GM23338 (cell line): ENCODE measurements around the gene CRB2. TPM values are rescaled to one million over a fixed set of nuclear protein-coding genes. Genes with fewer than 3 reads are reported as not detected.
A peak's percentile ranks its signal among the peaks of the same experiment; 100 is the strongest.

Source experiments
- ATAC-seq: fragments of 200-7000 bp; cut with Tn5 transposase; 3 replicates; pipeline ENCODE4 v1.9.1; 2020
- DNase-seq: peaks from one replicate; pipeline ENCODE4 v3.0.0-alpha.2; 2015; ENCODE audit warnings: low spot score
- H2AFZ ChIP-seq: fragments of 200-600 bp; sonication (generic); 2 replicates; pipeline ENCODE4 v1.8.0; 2016; ENCODE audit warnings: antibody characterized with exemption, mild to moderate bottlenecking, moderate library complexity
- H3F3A ChIP-seq: fragments of 200-600 bp; sonication (generic); replicated peaks from 2 replicates; pipeline ENCODE4 v1.8.0; 2017; ENCODE audit warnings: antibody characterized with exemption, mixed run types, low read depth
- H3K27ac ChIP-seq: fragments of 200-600 bp; sonication (generic); 2 replicates; pipeline ENCODE4 v1.6.1; 2016; ENCODE audit warnings: low read depth
- H3K27me3 ChIP-seq: fragments of 200-600 bp; sonication (generic); 2 replicates; pipeline ENCODE4 v1.8.0; 2016; ENCODE audit warnings: mild to moderate bottlenecking, mixed run types, moderate library complexity; ENCODE audit not compliant: insufficient read depth
- H3K36me3 ChIP-seq: fragments of 200-600 bp; sonication (generic); 2 replicates; pipeline ENCODE4 v1.8.0; 2016; ENCODE audit warnings: mild to moderate bottlenecking; ENCODE audit not compliant: insufficient read depth
- H3K4me1 ChIP-seq: fragments of 200-600 bp; sonication (generic); 2 replicates; pipeline ENCODE4 v1.8.0; 2016; ENCODE audit warnings: mild to moderate bottlenecking, moderate library complexity; ENCODE audit not compliant: insufficient read depth
- H3K4me2 ChIP-seq: fragments of 200-600 bp; sonication (generic); 2 replicates; pipeline ENCODE4 v1.7.1; 2017; ENCODE audit warnings: mixed run types
- H3K4me3 ChIP-seq: fragments of 200-600 bp; sonication (generic); 2 replicates; pipeline ENCODE4 v1.6.1; 2016; ENCODE audit warnings: mixed run types
- H3K79me2 ChIP-seq: fragments of 200-600 bp; sonication (generic); replicated peaks from 2 replicates; pipeline ENCODE4 v1.8.0; 2017; ENCODE audit warnings: mild to moderate bottlenecking; ENCODE audit not compliant: insufficient read depth
- H3K9me2 ChIP-seq: fragments of 200-600 bp; sonication (generic); 2 replicates; pipeline ENCODE4 v1.8.0; 2017; ENCODE audit not compliant: insufficient read depth
- H4K20me1 ChIP-seq: fragments of 200-600 bp; sonication (generic); replicated peaks from 2 replicates; pipeline ENCODE4 v1.8.0; 2017; ENCODE audit warnings: mild to moderate bottlenecking; ENCODE audit not compliant: insufficient read depth
- H3K27ac Mint-ChIP-seq: 2 replicates; pipeline ENCODE4 v1.8.0; 2020; ENCODE audit warnings: inconsistent platforms, mild to moderate bottlenecking, moderate library complexity, mixed read lengths
- H3K27me3 Mint-ChIP-seq: 3 replicates; pipeline ENCODE4 v1.8.0; 2022; ENCODE audit warnings: low read depth, mild to moderate bottlenecking, moderate library complexity, mixed read lengths, inconsistent platforms; ENCODE audit not compliant: insufficient read depth, poor library complexity
- H3K36me3 Mint-ChIP-seq: 3 replicates; pipeline ENCODE4 v1.8.0; 2021; ENCODE audit warnings: low read depth, mild to moderate bottlenecking, inconsistent platforms, moderate library complexity, mixed read lengths
- H3K4me1 Mint-ChIP-seq: 3 replicates; pipeline ENCODE4 v1.8.0; 2020; ENCODE audit warnings: mild to moderate bottlenecking, inconsistent platforms, mixed read lengths
- H3K4me3 Mint-ChIP-seq: 3 replicates; pipeline ENCODE4 v1.8.0; 2021; ENCODE audit warnings: moderate library complexity, mild to moderate bottlenecking, inconsistent platforms, mixed read lengths
- H3K9me3 Mint-ChIP-seq: 3 replicates; pipeline ENCODE4 v1.8.0; 2020; ENCODE audit warnings: moderate library complexity, mild to moderate bottlenecking, inconsistent platforms, mixed read lengths
- CREB1 ChIP-seq: fragments of 250-450 bp; sonication (Bioruptor Pico); IDR thresholded peaks from 2 replicates; pipeline ENCODE4 v1.5.0; 2020; ENCODE audit warnings: low read depth, mild to moderate bottlenecking, moderate library complexity
- EZH2 ChIP-seq: fragments of 200-600 bp; sonication (generic); IDR thresholded peaks from one replicate; pipeline ENCODE4 v1.8.0; 2017; ENCODE audit warnings: antibody characterized with exemption, mild to moderate bottlenecking, low read depth; ENCODE audit not compliant: unreplicated experiment
- EZH2phosphoT487 ChIP-seq: fragments of 200-600 bp; sonication (generic); IDR thresholded peaks from one replicate; pipeline ENCODE4 v1.8.1; 2018; ENCODE audit warnings: antibody characterized with exemption; ENCODE audit not compliant: unreplicated experiment
- JUNB ChIP-seq: IDR thresholded peaks from one replicate; pipeline ENCODE4 v1.6.1; 2016; ENCODE audit warnings: antibody characterized with exemption; ENCODE audit not compliant: unreplicated experiment
- NANOG ChIP-seq: IDR thresholded peaks from 2 replicates; pipeline ENCODE4 v1.6.1; 2016; ENCODE audit warnings: antibody characterized with exemption, borderline replicate concordance
- POLR2AphosphoS5 ChIP-seq: IDR thresholded peaks from 2 replicates; pipeline ENCODE4 v1.6.1; 2016; ENCODE audit warnings: antibody characterized with exemption, low read depth
- STAT1 ChIP-seq: IDR thresholded peaks from one replicate; pipeline ENCODE4 v1.6.1; 2016; ENCODE audit warnings: antibody characterized with exemption; ENCODE audit not compliant: unreplicated experiment
- ZNF114 ChIP-seq: fragments of 250-450 bp; sonication (Bioruptor Pico); IDR thresholded peaks from 2 replicates; pipeline ENCODE4 v1.5.0; 2020; ENCODE audit warnings: mild to moderate bottlenecking, moderate library complexity
- ZNF331 ChIP-seq: fragments of 250-450 bp; sonication (Bioruptor Pico); IDR thresholded peaks from 2 replicates; pipeline ENCODE4 v1.5.0; 2020; ENCODE audit warnings: low read depth, mild to moderate bottlenecking, moderate library complexity
- polyA plus RNA-seq: library from polyadenylated mRNA; unstranded; fragments of >200 nt; fragmentation: Nextera tagmentation; extraction: Ambion mirVana; gene quantifications from 2 replicates; pipeline ENCODE4 v1.2.1, GENCODE V29; 2016
- total RNA-seq: library from RNA; depleted of rRNA; stranded (reverse); fragments of >200 nt; shearing (Covaris generic); gene quantifications from 2 replicates; pipeline ENCODE4 v1.2.3, GENCODE V29; 2014
- TF ChIP-seq, protein P1 (sequence below): fragments of 250-450 bp; sonication (Bioruptor Pico); IDR thresholded peaks from 2 replicates; pipeline ENCODE4 v1.5.0; 2020; ENCODE audit warnings: mild to moderate bottlenecking, moderate library complexity
- TF ChIP-seq, protein P2 (sequence below): IDR thresholded peaks from 2 replicates; pipeline ENCODE4 v1.6.1; 2016; ENCODE audit warnings: antibody characterized with exemption
- TF ChIP-seq, protein P3 (sequence below): IDR thresholded peaks from one replicate; pipeline ENCODE4 v1.6.1; 2018; ENCODE audit warnings: antibody characterized with exemption; ENCODE audit not compliant: unreplicated experiment
- TF ChIP-seq, protein P4 (sequence below), 2 experiments: fragments of 200-600 bp in 1 of 2; sonication (generic) in 1 of 2; conservative IDR thresholded peaks; 2 replicates each; pipeline versions ENCODE4 v1.5.1 to v1.6.1; 2016 to 2017; ENCODE audit warnings: antibody characterized with exemption in 2 of 2, low read depth in 2 of 2, mild to moderate bottlenecking in 2 of 2, moderate library complexity in 1 of 2

CRB2 gene
- total and polyA plus RNA-seq, 2 experiments from 2014 or later, result 0.34 to 10.2 TPM

DNA sequence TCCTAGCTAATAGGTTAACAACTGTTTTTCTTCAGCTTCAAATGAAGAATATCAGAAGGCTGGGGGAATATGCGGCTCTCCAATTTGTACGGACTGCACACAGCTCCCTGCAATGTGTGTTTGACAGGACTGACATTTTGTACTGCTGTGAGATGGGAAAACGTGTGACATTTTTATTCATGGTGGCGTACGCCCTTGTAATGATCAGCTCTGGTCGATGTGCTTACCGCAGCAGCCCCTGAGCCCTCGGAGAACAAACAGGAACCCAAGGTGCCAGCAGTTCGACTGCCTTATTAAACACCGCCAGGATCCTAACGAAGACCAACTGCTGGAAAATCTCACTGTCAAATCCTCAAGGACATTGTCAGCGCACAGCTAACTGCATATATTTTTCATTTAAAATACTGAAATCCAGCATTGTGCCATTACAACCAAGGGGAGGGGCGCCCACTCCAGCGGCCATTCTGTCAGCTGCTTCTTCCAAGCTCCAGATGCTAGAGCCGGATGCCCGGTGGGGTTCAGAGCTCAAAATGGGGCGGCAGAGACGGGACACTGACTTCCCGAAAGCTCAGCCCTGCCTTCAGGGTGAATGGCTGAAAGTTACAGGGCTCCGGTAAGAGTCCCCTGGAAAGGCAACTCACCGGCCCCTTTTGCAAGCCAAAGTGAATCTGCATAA, 66.8 kb downstream of the CRB2 start:
- 0 out of 2 replicates have a peak, but pooled peaks cover 3% of the 10 kb centered on the region for H3F3A ChIP-seq
- H3K27ac Mint-ChIP-seq, result no peak overlapping the region
- no peak overlapping the region for H3K4me3 Mint-ChIP-seq
- H3K36me3 ChIP-seq, result no peaks in the 10 kb centered on the region
- ATAC-seq (no peak; the same call in 2 of the 3 replicates), DNase-seq (peak; percentile 59)
- H3K27me3 ChIP-seq, result no peaks in the 10 kb centered on the region
- H2AFZ ChIP-seq, result no peak overlapping the region
- no peaks in the 10 kb centered on the region for H3K9me3 Mint-ChIP-seq
- no peak overlapping the region for H3K4me3 ChIP-seq
- H3K27me3 Mint-ChIP-seq, result peaks cover 14% of the 10 kb centered on the region
- TF ChIP-seq EZH2phosphoT487 (no peak), STAT1 (no peak), CREB1 (no peak), JUNB (no peak), POLR2AphosphoS5 (no peak), NANOG (no peak), ZNF331 (no peak), ZNF114 (CRISPR knock-in tag) (no peak), EZH2 (no peak)
- TF ChIP-seq, protein P1, sequence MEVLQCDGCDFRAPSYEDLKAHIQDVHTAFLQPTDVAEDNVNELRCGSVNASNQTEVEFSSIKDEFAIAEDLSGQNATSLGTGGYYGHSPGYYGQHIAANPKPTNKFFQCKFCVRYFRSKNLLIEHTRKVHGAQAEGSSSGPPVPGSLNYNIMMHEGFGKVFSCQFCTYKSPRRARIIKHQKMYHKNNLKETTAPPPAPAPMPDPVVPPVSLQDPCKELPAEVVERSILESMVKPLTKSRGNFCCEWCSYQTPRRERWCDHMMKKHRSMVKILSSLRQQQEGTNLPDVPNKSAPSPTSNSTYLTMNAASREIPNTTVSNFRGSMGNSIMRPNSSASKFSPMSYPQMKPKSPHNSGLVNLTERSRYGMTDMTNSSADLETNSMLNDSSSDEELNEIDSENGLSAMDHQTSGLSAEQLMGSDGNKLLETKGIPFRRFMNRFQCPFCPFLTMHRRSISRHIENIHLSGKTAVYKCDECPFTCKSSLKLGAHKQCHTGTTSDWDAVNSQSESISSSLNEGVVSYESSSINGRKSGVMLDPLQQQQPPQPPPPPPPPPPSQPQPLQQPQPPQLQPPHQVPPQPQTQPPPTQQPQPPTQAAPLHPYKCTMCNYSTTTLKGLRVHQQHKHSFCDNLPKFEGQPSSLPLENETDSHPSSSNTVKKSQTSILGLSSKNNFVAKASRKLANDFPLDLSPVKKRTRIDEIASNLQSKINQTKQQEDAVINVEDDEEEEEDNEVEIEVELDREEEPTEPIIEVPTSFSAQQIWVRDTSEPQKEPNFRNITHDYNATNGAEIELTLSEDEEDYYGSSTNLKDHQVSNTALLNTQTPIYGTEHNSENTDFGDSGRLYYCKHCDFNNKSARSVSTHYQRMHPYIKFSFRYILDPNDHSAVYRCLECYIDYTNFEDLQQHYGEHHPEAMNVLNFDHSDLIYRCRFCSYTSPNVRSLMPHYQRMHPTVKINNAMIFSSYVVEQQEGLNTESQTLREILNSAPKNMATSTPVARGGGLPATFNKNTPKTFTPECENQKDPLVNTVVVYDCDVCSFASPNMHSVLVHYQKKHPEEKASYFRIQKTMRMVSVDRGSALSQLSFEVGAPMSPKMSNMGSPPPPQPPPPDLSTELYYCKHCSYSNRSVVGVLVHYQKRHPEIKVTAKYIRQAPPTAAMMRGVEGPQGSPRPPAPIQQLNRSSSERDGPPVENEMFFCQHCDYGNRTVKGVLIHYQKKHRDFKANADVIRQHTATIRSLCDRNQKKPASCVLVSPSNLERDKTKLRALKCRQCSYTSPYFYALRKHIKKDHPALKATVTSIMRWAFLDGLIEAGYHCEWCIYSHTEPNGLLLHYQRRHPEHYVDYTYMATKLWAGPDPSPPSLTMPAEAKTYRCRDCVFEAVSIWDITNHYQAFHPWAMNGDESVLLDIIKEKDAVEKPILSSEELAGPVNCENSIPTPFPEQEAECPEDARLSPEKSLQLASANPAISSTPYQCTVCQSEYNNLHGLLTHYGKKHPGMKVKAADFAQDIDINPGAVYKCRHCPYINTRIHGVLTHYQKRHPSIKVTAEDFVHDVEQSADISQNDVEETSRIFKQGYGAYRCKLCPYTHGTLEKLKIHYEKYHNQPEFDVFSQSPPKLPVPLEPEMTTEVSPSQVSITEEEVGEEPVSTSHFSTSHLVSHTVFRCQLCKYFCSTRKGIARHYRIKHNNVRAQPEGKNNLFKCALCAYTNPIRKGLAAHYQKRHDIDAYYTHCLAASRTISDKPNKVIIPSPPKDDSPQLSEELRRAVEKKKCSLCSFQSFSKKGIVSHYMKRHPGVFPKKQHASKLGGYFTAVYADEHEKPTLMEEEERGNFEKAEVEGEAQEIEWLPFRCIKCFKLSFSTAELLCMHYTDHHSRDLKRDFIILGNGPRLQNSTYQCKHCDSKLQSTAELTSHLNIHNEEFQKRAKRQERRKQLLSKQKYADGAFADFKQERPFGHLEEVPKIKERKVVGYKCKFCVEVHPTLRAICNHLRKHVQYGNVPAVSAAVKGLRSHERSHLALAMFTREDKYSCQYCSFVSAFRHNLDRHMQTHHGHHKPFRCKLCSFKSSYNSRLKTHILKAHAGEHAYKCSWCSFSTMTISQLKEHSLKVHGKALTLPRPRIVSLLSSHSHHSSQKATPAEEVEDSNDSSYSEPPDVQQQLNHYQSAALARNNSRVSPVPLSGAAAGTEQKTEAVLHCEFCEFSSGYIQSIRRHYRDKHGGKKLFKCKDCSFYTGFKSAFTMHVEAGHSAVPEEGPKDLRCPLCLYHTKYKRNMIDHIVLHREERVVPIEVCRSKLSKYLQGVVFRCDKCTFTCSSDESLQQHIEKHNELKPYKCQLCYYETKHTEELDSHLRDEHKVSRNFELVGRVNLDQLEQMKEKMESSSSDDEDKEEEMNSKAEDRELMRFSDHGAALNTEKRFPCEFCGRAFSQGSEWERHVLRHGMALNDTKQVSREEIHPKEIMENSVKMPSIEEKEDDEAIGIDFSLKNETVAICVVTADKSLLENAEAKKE (CRISPR knock-in tag), result no peak
- TF ChIP-seq, protein P2, sequence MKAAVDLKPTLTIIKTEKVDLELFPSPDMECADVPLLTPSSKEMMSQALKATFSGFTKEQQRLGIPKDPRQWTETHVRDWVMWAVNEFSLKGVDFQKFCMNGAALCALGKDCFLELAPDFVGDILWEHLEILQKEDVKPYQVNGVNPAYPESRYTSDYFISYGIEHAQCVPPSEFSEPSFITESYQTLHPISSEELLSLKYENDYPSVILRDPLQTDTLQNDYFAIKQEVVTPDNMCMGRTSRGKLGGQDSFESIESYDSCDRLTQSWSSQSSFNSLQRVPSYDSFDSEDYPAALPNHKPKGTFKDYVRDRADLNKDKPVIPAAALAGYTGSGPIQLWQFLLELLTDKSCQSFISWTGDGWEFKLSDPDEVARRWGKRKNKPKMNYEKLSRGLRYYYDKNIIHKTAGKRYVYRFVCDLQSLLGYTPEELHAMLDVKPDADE, result no peak
- TF ChIP-seq, protein P3, sequence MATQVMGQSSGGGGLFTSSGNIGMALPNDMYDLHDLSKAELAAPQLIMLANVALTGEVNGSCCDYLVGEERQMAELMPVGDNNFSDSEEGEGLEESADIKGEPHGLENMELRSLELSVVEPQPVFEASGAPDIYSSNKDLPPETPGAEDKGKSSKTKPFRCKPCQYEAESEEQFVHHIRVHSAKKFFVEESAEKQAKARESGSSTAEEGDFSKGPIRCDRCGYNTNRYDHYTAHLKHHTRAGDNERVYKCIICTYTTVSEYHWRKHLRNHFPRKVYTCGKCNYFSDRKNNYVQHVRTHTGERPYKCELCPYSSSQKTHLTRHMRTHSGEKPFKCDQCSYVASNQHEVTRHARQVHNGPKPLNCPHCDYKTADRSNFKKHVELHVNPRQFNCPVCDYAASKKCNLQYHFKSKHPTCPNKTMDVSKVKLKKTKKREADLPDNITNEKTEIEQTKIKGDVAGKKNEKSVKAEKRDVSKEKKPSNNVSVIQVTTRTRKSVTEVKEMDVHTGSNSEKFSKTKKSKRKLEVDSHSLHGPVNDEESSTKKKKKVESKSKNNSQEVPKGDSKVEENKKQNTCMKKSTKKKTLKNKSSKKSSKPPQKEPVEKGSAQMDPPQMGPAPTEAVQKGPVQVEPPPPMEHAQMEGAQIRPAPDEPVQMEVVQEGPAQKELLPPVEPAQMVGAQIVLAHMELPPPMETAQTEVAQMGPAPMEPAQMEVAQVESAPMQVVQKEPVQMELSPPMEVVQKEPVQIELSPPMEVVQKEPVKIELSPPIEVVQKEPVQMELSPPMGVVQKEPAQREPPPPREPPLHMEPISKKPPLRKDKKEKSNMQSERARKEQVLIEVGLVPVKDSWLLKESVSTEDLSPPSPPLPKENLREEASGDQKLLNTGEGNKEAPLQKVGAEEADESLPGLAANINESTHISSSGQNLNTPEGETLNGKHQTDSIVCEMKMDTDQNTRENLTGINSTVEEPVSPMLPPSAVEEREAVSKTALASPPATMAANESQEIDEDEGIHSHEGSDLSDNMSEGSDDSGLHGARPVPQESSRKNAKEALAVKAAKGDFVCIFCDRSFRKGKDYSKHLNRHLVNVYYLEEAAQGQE, result no peak
- TF ChIP-seq, protein P4, sequence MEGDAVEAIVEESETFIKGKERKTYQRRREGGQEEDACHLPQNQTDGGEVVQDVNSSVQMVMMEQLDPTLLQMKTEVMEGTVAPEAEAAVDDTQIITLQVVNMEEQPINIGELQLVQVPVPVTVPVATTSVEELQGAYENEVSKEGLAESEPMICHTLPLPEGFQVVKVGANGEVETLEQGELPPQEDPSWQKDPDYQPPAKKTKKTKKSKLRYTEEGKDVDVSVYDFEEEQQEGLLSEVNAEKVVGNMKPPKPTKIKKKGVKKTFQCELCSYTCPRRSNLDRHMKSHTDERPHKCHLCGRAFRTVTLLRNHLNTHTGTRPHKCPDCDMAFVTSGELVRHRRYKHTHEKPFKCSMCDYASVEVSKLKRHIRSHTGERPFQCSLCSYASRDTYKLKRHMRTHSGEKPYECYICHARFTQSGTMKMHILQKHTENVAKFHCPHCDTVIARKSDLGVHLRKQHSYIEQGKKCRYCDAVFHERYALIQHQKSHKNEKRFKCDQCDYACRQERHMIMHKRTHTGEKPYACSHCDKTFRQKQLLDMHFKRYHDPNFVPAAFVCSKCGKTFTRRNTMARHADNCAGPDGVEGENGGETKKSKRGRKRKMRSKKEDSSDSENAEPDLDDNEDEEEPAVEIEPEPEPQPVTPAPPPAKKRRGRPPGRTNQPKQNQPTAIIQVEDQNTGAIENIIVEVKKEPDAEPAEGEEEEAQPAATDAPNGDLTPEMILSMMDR (conservative IDR thresholded peaks at IDR 0.05; ENCODE audit: low read depth in 2 of 2), result no peak
- H3K36me3 Mint-ChIP-seq, result no peaks in the 10 kb centered on the region
- peaks cover 50% of the 10 kb centered on the region for H3K4me1 Mint-ChIP-seq
- no peak overlapping the region for H3K27ac ChIP-seq
- H3K9me2 ChIP-seq, result no peaks in the 10 kb centered on the region
- peaks cover 28% of the 10 kb centered on the region for H3K4me1 ChIP-seq
- H3K4me2 ChIP-seq, result peak overlapping the region; percentile 46; the same call in 1 of the 2 replicates
- no peaks in the 10 kb centered on the region for H4K20me1 ChIP-seq
- H3K79me2 ChIP-seq, result no peaks in the 10 kb centered on the region
